Upper lobe of left lung (tissue), 6 donors: ENCODE measurements around the gene ATG9B. TPM values are rescaled to one million over a fixed set of nuclear protein-coding genes. Genes with fewer than 3 reads are reported as not detected.

Experiments
- ATAC-seq, 2 donors: fragments of 200-7000 bp; cut with Tn5 transposase; one replicate each; pipeline ENCODE4 v1.9.1; 2022; ENCODE audit warnings: mild to moderate bottlenecking in 2 of 2, moderate library complexity in 2 of 2; ENCODE audit not compliant: low FRiP score in 2 of 2
- DNase-seq, 2 donors: peaks; one replicate each; pipeline ENCODE4 v3.0.0-alpha.2; 2019 to 2020
- H3K27ac ChIP-seq, 4 donors: fragments of 200-600 bp; sonication (generic); one replicate each; pipeline ENCODE4 v1.5.1; 2016 to 2019
- H3K27me3 ChIP-seq, 4 donors: fragments of 200-600 bp; sonication (generic); one replicate each; pipeline ENCODE4 v1.5.1; 2017 to 2019
- H3K36me3 ChIP-seq, 4 donors: fragments of 200-600 bp; sonication (generic); one replicate each; pipeline ENCODE4 v1.5.1; 2016 to 2019
- H3K4me1 ChIP-seq, 4 donors: fragments of 200-600 bp; sonication (generic); one replicate each; pipeline ENCODE4 v1.5.1; 2018 to 2019
- H3K4me3 ChIP-seq, 4 donors: fragments of 200-600 bp; sonication (generic); one replicate each; pipeline ENCODE4 v1.5.1; 2017 to 2019; ENCODE audit warnings: mild to moderate bottlenecking in 2 of 4, moderate library complexity in 1 of 4
- H3K9me3 ChIP-seq, 4 donors: fragments of 200-600 bp; sonication (generic); one replicate each; pipeline ENCODE4 v1.5.1; 2018 to 2019
- EP300 ChIP-seq, 4 donors: sonication (generic); formaldehyde crosslinking; IDR thresholded peaks; one replicate each; pipeline ENCODE4 v1.5.1; 2017; ENCODE audit warnings: antibody characterized with exemption in 4 of 4, control low read depth in 2 of 4
- POLR2A ChIP-seq, 4 donors: fragments of 450-650 bp; IDR thresholded peaks; one replicate each; pipeline ENCODE4 v1.5.1; 2016 to 2017; ENCODE audit warnings: antibody characterized with exemption in 4 of 4, mild to moderate bottlenecking in 2 of 4
- POLR2AphosphoS5 ChIP-seq, 2 donors: sonication (generic); formaldehyde crosslinking; IDR thresholded peaks; one replicate each; pipeline ENCODE4 v1.5.1; 2017; ENCODE audit warnings: antibody characterized with exemption in 2 of 2
- whole genome bisulfite sequencing, 2 donors: methylation state at CpG; one replicate each; pipeline ENCODE4 v1.1.5; 2017 to 2018; 5-methylcytosine and 5-hydroxymethylcytosine counted together
- total RNA-seq, 6 donors: library from RNA; depleted of rRNA in 4 of 6; stranded (reverse); fragments of >200 nt in 4 of 6; gene quantifications; one replicate each; pipeline versions ENCODE4 v1.1.0 to v1.2.1, GENCODE V29; 2016 to 2021
- TF ChIP-seq, protein P1 (sequence below), 6 experiments: fragments of 450-650 bp in 4 of 6; fragments of 200-600 bp in 2 of 6; sonication (generic) in 2 of 6; IDR thresholded peaks; one replicate each; pipeline ENCODE4 v1.5.1; 2016 to 2019; ENCODE audit warnings: antibody characterized with exemption in 6 of 6
- donor health status: DM: no; HTN: no; CAD: no; lungs with moderate emphysema.
- donor health status: DM: no; HTN: yes; CAD: no; lungs with severe emphysema.

Gene ATG9B
- total RNA-seq, 6 donors from 2014 or later = 0.46 to 5.2 (median 1.0) TPM

DNA sequence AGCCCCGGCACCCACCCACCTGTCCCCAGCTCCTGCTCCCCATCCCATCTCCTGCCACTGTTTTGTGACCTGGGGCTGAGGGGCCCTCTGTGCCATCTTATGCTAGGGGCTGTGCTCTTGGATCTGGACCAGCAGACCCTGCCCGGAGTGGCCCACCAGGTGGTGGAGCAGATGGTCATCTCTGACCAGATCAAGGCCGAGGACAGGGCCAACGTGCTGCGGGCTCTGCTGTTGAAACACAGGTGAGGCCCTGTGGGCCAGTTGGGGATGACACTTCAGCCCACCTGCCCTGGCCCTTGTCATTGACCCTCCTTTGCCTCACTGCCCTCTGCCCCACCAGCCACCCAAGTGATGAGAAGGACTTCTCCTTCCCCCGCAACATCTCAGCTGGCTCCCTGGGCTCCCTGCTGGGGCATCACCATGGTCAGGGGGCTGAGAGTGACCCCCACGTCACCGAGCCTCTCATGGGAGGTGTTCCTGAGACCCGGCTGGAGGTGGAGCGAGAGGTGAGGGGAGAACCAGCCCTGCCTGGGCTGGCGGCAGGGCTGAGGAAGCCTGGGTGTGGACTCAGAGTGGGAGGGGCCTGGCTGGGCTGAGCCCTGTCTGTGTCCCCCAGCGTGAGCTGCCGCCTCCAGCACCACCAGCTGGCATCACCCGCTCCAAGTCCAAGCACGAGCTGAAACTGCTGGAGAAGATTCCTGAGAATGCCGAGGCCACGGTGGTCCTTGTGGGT, 45.7 kb upstream of the ATG9B start:
- H3K4me1 ChIP-seq = no peaks in the 10 kb centered on the region

DNA sequence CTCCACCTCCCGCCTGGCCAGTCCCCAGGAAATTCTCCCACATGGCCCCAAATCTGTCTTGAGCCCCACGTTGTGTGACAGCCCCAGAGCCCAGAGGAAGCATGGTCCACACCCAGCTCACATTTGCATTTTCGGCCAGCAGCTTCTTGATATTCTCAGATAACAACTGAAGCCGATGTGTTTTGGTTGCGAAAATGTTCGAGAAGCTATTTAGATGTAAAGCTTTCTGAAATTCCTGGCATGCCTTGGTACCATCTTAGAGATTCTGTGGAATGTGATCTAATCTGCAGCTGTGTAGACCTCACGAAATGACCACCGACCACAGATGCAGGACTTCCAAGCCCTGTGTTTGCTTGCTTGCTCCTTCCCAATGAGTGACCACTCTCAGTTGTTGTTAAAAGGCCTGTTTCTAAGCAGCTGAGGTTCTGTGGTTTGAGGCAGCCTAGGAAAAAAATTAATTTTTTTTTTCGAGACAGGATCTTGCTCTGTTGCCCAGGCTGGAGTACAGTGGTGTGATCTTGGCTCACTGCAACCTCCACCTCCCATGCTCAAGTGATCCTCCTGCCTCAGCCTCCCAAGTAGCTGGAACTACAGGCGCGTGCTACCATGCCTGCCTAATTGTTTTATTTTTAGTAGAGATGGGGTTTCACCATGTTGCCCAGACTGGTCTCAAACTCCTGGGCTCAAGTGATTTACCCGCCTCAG, 43.9 kb upstream of the ATG9B start:
- H3K27ac ChIP-seq = no peak overlapping the region
- WGBS, 2 donors = 84 to 89% methylated on average over 12 of the region's 12 CpGs
- H3K9me3 ChIP-seq = no peaks in the 10 kb centered on the region
- TF ChIP-seq POLR2AphosphoS5 (IDR thresholded peaks at IDR 0.05) (no peak), POLR2A (IDR thresholded peaks at IDR 0.05) (no peak), EP300 (IDR thresholded peaks at IDR 0.05) (no peak)
- TF ChIP-seq, protein P1, sequence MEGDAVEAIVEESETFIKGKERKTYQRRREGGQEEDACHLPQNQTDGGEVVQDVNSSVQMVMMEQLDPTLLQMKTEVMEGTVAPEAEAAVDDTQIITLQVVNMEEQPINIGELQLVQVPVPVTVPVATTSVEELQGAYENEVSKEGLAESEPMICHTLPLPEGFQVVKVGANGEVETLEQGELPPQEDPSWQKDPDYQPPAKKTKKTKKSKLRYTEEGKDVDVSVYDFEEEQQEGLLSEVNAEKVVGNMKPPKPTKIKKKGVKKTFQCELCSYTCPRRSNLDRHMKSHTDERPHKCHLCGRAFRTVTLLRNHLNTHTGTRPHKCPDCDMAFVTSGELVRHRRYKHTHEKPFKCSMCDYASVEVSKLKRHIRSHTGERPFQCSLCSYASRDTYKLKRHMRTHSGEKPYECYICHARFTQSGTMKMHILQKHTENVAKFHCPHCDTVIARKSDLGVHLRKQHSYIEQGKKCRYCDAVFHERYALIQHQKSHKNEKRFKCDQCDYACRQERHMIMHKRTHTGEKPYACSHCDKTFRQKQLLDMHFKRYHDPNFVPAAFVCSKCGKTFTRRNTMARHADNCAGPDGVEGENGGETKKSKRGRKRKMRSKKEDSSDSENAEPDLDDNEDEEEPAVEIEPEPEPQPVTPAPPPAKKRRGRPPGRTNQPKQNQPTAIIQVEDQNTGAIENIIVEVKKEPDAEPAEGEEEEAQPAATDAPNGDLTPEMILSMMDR (IDR thresholded peaks at IDR 0.05) = no peak
- H3K4me3 ChIP-seq = no peak overlapping the region
- DNase-seq = no peak
- no peak for ATAC-seq
- peaks cover 49 to 98% (median 91%) of the 10 kb centered on the region in 4 donors for H3K36me3 ChIP-seq
- H3K4me1 ChIP-seq = peaks cover 0 to 8% (median 3%) of the 10 kb centered on the region in 4 donors
- no peaks in the 10 kb centered on the region for H3K27me3 ChIP-seq

More for the DNA sequence above, 45.7 kb upstream of the ATG9B start:
- ATAC-seq (no peak), DNase-seq (peak in 1 of 2 donors; percentile 67)
- TF ChIP-seq POLR2A (IDR thresholded peaks at IDR 0.05) (no peak), EP300 (IDR thresholded peaks at IDR 0.05) (no peak), POLR2AphosphoS5 (IDR thresholded peaks at IDR 0.05) (no peak)
- TF ChIP-seq, protein P1 (IDR thresholded peaks at IDR 0.05) = no peak
- no peak overlapping the region for H3K27ac ChIP-seq
- no peaks in the 10 kb centered on the region for H3K27me3 ChIP-seq
- H3K4me3 ChIP-seq = no peak overlapping the region
- peaks cover 44 to 100% (median 98%) of the 10 kb centered on the region in 4 donors for H3K36me3 ChIP-seq
- whole genome bisulfite sequencing, 2 donors = 91 to 93% methylated on average over 7 to 15 of the region's 17 CpGs
- no peaks in the 10 kb centered on the region for H3K9me3 ChIP-seq

DNA sequence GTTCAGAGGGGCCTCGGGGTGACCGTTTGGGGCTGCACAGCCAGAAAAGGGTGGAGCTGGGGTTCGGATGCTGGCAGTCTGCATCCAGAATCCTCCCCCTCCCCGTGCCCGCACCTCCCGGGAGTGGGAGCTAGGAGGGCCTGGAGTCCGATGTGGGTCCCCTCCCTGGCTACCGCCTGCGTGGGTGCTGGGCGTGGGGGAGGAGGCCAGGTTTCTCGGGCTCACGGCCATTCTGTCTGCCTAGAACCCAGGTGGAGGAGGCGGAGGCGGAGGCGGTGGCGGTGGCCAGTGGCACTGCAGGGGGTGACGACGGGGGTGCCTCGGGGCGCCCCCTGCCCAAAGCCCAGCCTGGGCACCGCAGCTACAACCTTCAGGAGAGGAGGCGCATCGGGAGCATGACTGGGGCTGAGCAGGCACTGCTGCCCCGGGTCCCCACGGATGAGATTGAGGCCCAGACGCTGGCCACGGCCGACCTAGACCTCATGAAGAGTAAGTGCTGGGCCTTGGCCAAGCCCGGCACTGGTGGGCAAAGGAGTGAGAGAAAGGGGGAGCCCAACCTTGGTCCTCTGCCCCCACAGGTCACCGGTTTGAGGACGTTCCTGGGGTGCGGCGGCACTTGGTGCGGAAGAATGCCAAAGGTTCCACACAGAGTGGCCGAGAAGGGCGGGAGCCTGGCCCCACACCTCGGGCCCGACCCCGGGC, 42.1 kb upstream of the ATG9B start:
- peaks cover 43 to 85% (median 77%) of the 10 kb centered on the region in 4 donors for H3K36me3 ChIP-seq
- ATAC-seq (no peak), DNase-seq (peak in 1 of 2 donors; percentile 75)
- no peaks in the 10 kb centered on the region for H3K27me3 ChIP-seq
- H3K4me1 ChIP-seq = peaks cover 10 to 26% (median 19%) of the 10 kb centered on the region in 4 donors
- H3K27ac ChIP-seq = no peak overlapping the region
- no peak for TF ChIP-seq POLR2A (IDR thresholded peaks at IDR 0.05)
- no peak for TF ChIP-seq EP300 (IDR thresholded peaks at IDR 0.05)
- TF ChIP-seq, protein P1 (IDR thresholded peaks at IDR 0.05) = no peak
- TF ChIP-seq POLR2AphosphoS5 (IDR thresholded peaks at IDR 0.05) = no peak
- H3K4me3 ChIP-seq = no peak overlapping the region
- H3K9me3 ChIP-seq = no peaks in the 10 kb centered on the region
- WGBS, 2 donors = 94 to 96% methylated on average over 28 to 38 of the region's 39 CpGs

DNA sequence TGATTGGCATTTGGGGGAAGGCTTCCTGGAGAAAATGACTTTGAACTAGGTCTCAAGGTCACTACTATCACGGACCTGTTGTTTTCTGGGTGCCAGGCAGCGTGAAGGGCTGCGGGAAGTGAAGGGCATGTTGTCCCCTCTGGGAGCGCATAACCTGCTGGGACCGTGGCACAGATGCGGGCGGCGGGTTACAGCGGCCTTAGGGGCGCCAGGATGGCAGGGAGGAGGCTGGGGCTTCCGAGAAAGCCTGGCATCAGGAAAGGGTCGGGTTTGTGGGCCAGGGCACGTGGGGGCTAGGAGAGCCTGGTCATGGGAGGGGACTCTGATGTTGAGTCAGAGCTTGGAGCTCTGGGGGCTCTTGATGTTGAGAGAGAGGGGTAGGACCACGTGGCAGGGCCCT, 41.2 kb upstream of the ATG9B start:
- peaks cover 41 to 76% (median 68%) of the 10 kb centered on the region in 4 donors for H3K36me3 ChIP-seq
- peak in 1 of 2 donors; percentile 69 for DNase-seq

More for the DNA sequence above, 41.2 kb upstream of the ATG9B start:
- no peak overlapping the region for H3K4me3 ChIP-seq
- no peak overlapping the region for H3K27ac ChIP-seq
- no peak for ATAC-seq
- peaks cover 19 to 35% (median 29%) of the 10 kb centered on the region in 4 donors for H3K4me1 ChIP-seq
- WGBS, 2 donors = 93 to 95% methylated on average over 14 of the region's 14 CpGs
- TF ChIP-seq, protein P1 (IDR thresholded peaks at IDR 0.05) = no peak
- TF ChIP-seq POLR2AphosphoS5 (IDR thresholded peaks at IDR 0.05) (no peak), EP300 (IDR thresholded peaks at IDR 0.05) (no peak)
- H3K9me3 ChIP-seq = no peaks in the 10 kb centered on the region
- H3K27me3 ChIP-seq = no peaks in the 10 kb centered on the region
